ENCODE results near the gene ADAM22. TPM values are rescaled to one million over a fixed set of nuclear protein-coding genes. Genes with fewer than 3 reads are reported as not detected.

ADAM22 gene
- total and polyA plus RNA-seq, 2 experiments from 2014 or later: 2.7 to 18.7 TPM

DNA sequence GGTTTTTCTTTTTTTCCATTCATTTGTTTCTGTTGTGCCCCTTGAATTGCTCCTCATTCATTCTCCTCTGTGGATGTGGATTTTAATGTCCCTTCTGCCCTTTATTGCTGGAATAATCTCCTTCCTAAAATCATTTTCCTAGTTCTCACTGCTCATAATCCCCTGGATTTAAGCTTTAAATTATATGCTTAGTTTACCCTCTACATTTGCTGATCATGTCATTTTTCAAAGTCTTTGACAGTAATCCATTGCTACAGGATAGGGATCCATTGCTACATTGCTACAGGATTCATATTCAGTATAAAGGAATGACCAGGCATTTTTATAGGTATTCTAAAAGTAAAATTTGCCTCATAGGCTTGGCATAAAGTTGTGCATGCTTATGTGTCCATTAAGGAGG is 14.3 kb downstream of the ADAM22 start (continued):
- TF ChIP-seq, protein P1, sequence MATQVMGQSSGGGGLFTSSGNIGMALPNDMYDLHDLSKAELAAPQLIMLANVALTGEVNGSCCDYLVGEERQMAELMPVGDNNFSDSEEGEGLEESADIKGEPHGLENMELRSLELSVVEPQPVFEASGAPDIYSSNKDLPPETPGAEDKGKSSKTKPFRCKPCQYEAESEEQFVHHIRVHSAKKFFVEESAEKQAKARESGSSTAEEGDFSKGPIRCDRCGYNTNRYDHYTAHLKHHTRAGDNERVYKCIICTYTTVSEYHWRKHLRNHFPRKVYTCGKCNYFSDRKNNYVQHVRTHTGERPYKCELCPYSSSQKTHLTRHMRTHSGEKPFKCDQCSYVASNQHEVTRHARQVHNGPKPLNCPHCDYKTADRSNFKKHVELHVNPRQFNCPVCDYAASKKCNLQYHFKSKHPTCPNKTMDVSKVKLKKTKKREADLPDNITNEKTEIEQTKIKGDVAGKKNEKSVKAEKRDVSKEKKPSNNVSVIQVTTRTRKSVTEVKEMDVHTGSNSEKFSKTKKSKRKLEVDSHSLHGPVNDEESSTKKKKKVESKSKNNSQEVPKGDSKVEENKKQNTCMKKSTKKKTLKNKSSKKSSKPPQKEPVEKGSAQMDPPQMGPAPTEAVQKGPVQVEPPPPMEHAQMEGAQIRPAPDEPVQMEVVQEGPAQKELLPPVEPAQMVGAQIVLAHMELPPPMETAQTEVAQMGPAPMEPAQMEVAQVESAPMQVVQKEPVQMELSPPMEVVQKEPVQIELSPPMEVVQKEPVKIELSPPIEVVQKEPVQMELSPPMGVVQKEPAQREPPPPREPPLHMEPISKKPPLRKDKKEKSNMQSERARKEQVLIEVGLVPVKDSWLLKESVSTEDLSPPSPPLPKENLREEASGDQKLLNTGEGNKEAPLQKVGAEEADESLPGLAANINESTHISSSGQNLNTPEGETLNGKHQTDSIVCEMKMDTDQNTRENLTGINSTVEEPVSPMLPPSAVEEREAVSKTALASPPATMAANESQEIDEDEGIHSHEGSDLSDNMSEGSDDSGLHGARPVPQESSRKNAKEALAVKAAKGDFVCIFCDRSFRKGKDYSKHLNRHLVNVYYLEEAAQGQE (IDR thresholded peaks at IDR 0.05; ENCODE audit: unreplicated experiment): no peak
- TF ChIP-seq ZNF462 (CRISPR knock-in tag; IDR thresholded peaks at IDR 0.05) (no peak), POLR2AphosphoS5 (IDR thresholded peaks at IDR 0.05; ENCODE audit: low read depth) (no peak), EZH2phosphoT487 (IDR thresholded peaks at IDR 0.05; ENCODE audit: unreplicated experiment) (no peak)

DNA sequence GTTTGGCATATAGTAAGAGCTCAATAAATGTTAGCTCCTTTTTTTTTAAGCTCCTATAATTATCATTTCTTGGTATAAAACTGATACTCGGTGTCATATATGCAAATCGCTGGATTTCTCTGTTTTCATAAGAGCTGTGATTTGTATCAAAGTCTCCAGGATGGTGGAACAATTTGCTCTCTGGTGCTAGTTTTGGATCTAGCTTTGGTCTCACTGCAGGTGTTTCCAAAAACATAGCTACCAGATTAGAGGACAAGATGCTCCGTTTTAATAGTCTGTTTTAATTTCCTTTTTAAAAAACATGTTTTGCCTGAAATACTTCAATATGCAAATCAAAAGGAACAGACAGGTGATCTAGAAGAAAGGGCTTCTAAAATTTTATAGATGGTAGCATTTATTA is 25.3 kb downstream of the ADAM22 start:
- DNase-seq (ENCODE audit: low spot score) (no peak), ATAC-seq (no peak)
- no peak overlapping the region for H3K4me3 ChIP-seq
- TF ChIP-seq STAT1 (IDR thresholded peaks at IDR 0.05; ENCODE audit: unreplicated experiment) (no peak), EZH2phosphoT487 (IDR thresholded peaks at IDR 0.05; ENCODE audit: unreplicated experiment) (no peak), ZNF331 (CRISPR knock-in tag; IDR thresholded peaks at IDR 0.05; ENCODE audit: low read depth) (no peak)
- TF ChIP-seq, protein P2, sequence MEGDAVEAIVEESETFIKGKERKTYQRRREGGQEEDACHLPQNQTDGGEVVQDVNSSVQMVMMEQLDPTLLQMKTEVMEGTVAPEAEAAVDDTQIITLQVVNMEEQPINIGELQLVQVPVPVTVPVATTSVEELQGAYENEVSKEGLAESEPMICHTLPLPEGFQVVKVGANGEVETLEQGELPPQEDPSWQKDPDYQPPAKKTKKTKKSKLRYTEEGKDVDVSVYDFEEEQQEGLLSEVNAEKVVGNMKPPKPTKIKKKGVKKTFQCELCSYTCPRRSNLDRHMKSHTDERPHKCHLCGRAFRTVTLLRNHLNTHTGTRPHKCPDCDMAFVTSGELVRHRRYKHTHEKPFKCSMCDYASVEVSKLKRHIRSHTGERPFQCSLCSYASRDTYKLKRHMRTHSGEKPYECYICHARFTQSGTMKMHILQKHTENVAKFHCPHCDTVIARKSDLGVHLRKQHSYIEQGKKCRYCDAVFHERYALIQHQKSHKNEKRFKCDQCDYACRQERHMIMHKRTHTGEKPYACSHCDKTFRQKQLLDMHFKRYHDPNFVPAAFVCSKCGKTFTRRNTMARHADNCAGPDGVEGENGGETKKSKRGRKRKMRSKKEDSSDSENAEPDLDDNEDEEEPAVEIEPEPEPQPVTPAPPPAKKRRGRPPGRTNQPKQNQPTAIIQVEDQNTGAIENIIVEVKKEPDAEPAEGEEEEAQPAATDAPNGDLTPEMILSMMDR (conservative IDR thresholded peaks at IDR 0.05; ENCODE audit: low read depth in 2 of 2): no peak
- TF ChIP-seq, protein P1 (IDR thresholded peaks at IDR 0.05; ENCODE audit: unreplicated experiment): no peak

More for the DNA sequence above, 25.3 kb downstream of the ADAM22 start:
- H3K36me3 Mint-ChIP-seq (ENCODE audit: low read depth): peaks cover 34% of the 10 kb centered on the region
- H3K9me2 ChIP-seq (ENCODE audit: insufficient read depth): no peaks in the 10 kb centered on the region
- H3K9me3 Mint-ChIP-seq: peaks cover 31% of the 10 kb centered on the region
- H3K27me3 Mint-ChIP-seq (ENCODE audit: insufficient read depth, low read depth, poor library complexity): peaks cover 2% of the 10 kb centered on the region
- no peak overlapping the region for H2AFZ ChIP-seq
- H3K79me2 ChIP-seq (replicated peaks; ENCODE audit: insufficient read depth): no peaks in the 10 kb centered on the region
- no peaks in the 10 kb centered on the region for H3F3A ChIP-seq (replicated peaks; ENCODE audit: low read depth)
- H4K20me1 ChIP-seq (replicated peaks; ENCODE audit: insufficient read depth): 0 out of 2 replicates have a peak, but pooled peaks cover 3% of the 10 kb centered on the region
- H3K4me1 Mint-ChIP-seq: 0 out of 3 replicates have a peak, but pooled peaks cover 2% of the 10 kb centered on the region
- H3K27ac ChIP-seq (ENCODE audit: low read depth): no peak overlapping the region
- H3K36me3 ChIP-seq (ENCODE audit: insufficient read depth): no peaks in the 10 kb centered on the region
- H3K27ac Mint-ChIP-seq: no peak overlapping the region
- H3K27me3 ChIP-seq (ENCODE audit: insufficient read depth): no peaks in the 10 kb centered on the region
- no peak overlapping the region for H3K4me3 Mint-ChIP-seq
- no peaks in the 10 kb centered on the region for H3K4me1 ChIP-seq (ENCODE audit: insufficient read depth)
- H3K4me2 ChIP-seq: no peak overlapping the region

All from GM23338 (cell line).